Cardiac muscle cell (in vitro differentiated cells and primary cell): ENCODE measurements around the gene SMS. TPM values are rescaled to one million over a fixed set of nuclear protein-coding genes. Genes with fewer than 3 reads are reported as not detected.

Experiments used
- DNase-seq, 2 donors: peaks; one replicate each; pipeline versions ENCODE4 v3.0.0 to v3.0.0-alpha.2; 2010 to 2017; ENCODE audit warnings: low read depth in 1 of 2, low spot score in 1 of 2
- H3K27ac ChIP-seq: fragments of 200-600 bp; sonication (generic); 2 replicates; pipeline ENCODE4 v1.5.1; 2016
- H3K27me3 ChIP-seq: fragments of 200-600 bp; sonication (generic); 2 replicates; pipeline ENCODE4 v1.6.0; 2016; ENCODE audit warnings: control low read depth
- H3K36me3 ChIP-seq: fragments of 200-600 bp; sonication (generic); 2 replicates; pipeline ENCODE4 v1.5.1; 2016; ENCODE audit warnings: control low read depth
- H3K4me1 ChIP-seq: fragments of 200-600 bp; sonication (generic); 2 replicates; pipeline ENCODE4 v1.8.1; 2017; ENCODE audit warnings: low read depth, mild to moderate bottlenecking, mixed run types
- H3K4me3 ChIP-seq: fragments of 200-600 bp; sonication (generic); 2 replicates; pipeline ENCODE4 v1.5.1; 2016; ENCODE audit warnings: mild to moderate bottlenecking
- H3K9me3 ChIP-seq: fragments of 200-600 bp; sonication (generic); 2 replicates; pipeline ENCODE4 v1.5.1; 2017; ENCODE audit warnings: low read depth, mild to moderate bottlenecking, control low read depth
- CTCF ChIP-seq: IDR thresholded peaks from 2 replicates; pipeline ENCODE4 v1.5.1; 2012; ENCODE audit warnings: low read depth, mild to moderate bottlenecking, low read length
- polyA plus RNA-seq: library from polyadenylated mRNA; unstranded; fragments of >200 nt; fragmentation: Nextera tagmentation; extraction: Ambion mirVana; gene quantifications from 2 replicates; pipeline ENCODE4 v1.2.1, GENCODE V29; 2016
- total RNA-seq: library from RNA; depleted of rRNA; stranded (reverse); fragments of >200 nt; gene quantifications from 2 replicates; pipeline ENCODE4 v1.2.3, GENCODE V29; 2016

The SMS gene
- total and polyA plus RNA-seq, 2 experiments from 2014 or later, result 253 to 403 TPM

- no peak for DNase-seq
- H3K4me1 ChIP-seq, result no peaks in the 10 kb centered on the region
- no peak overlapping the region for H3K27ac ChIP-seq
- no peaks in the 10 kb centered on the region for H3K36me3 ChIP-seq
- no peak overlapping the region for H3K4me3 ChIP-seq
- H3K9me3 ChIP-seq, result no peaks in the 10 kb centered on the region
- H3K27me3 ChIP-seq, result no peaks in the 10 kb centered on the region
- TF ChIP-seq CTCF, result no peak
Observed at GRCh38 chrX:22040184-22040583, 99.7 kb downstream of the SMS start.

- no peaks in the 10 kb centered on the region for H3K36me3 ChIP-seq
- no peak overlapping the region for H3K27ac ChIP-seq
- no peak overlapping the region for H3K4me3 ChIP-seq
- no peaks in the 10 kb centered on the region for H3K4me1 ChIP-seq
- no peaks in the 10 kb centered on the region for H3K9me3 ChIP-seq
- no peak for TF ChIP-seq CTCF
- no peak for DNase-seq
- no peaks in the 10 kb centered on the region for H3K27me3 ChIP-seq
Observed at GRCh38 chrX:22041907-22042530, 101.5 kb downstream of the SMS start.

- DNase-seq, result no peak
- Histone ChIP-seq H3K36me3 (no peaks in the 10 kb centered on the region), H3K4me1 (no peaks in the 10 kb centered on the region), H3K9me3 (no peaks in the 10 kb centered on the region), H3K4me3 (no peak overlapping the region), H3K27me3 (no peaks in the 10 kb centered on the region), H3K27ac (no peak overlapping the region)
- no peak for TF ChIP-seq CTCF
Observed at GRCh38 chrX:22043872-22044271, 103.4 kb downstream of the SMS start.

Other genes starting within 250 kb of the SMS start
- gene SMPX, start 182.6 kb upstream of the SMS start, total RNA-seq, result 402 and 912 TPM in 2 replicates
- gene SMPX, start 182.6 kb upstream of the SMS start, polyA plus RNA-seq, result 633 and 1,072 TPM in 2 replicates
- 4.7 and 9.1 TPM in 2 replicates for gene MBTPS2, start 101.1 kb upstream of the SMS start, total RNA-seq
- gene MBTPS2, start 101.1 kb upstream of the SMS start, polyA plus RNA-seq, result 20.5 and 29.4 TPM in 2 replicates
- 0.63 and 1.1 TPM in 2 replicates for gene YY2, start 84.7 kb upstream of the SMS start, total RNA-seq
- 1.1 and 1.5 TPM in 2 replicates for gene YY2, start 84.7 kb upstream of the SMS start, polyA plus RNA-seq
- 0.21 and 0.42 TPM in 2 replicates for gene PHEX, start 91.6 kb downstream of the SMS start, total RNA-seq
- 0.39 and 0.62 TPM in 2 replicates for gene PHEX, start 91.6 kb downstream of the SMS start, polyA plus RNA-seq